GM12892 (cell line): ENCODE data around the gene RNF121.
A peak's percentile ranks its signal among the peaks of the same experiment; 100 is the strongest.

Source experiments
- DNase-seq: peaks from one replicate; pipeline ENCODE4 v3.0.0; 2011; ENCODE audit not compliant: insufficient read length
- FAIRE-seq: peaks from 2 replicates; lab custom pipeline; 2011; peaks lifted over from hg19 to GRCh38; lab: Jason Lieb, UNC
- POLR2A ChIP-seq: IDR thresholded peaks from 2 replicates; pipeline ENCODE4 v1.6.1; 2011; ENCODE audit warnings: low read depth, low read length, control low read depth
- POLR2AphosphoS5 ChIP-seq: IDR thresholded peaks from 2 replicates; pipeline ENCODE4 v1.6.1; 2011; ENCODE audit warnings: low read depth, low read length, control low read depth
- TAF1 ChIP-seq: IDR thresholded peaks from 2 replicates; pipeline ENCODE4 v1.6.1; 2011; ENCODE audit warnings: low read depth, mild to moderate bottlenecking, control low read depth, low read length, borderline replicate concordance

Gene RNF121

DNA sequence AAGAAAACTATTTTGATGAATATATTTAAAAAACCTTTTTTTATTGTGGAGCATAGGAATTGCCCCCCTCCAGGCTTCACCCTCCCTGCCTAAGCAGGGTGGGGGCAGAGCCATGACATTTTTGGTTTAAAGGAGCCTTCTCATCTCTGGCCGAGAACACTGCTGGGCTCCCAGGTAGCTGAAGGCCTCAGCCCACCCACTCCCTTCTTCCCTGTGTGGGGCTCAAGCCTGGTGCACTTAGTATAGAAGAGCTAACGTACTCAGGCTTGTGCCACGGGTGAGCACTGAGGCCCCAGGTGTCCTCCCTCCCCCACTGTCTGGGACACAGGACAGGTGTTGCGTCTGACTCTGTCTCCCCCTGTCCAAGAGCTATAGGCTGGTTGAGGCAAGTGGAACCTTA is 67.7 kb downstream of the RNF121 start:
- TF ChIP-seq POLR2A (no peak), POLR2AphosphoS5 (no peak)

DNA sequence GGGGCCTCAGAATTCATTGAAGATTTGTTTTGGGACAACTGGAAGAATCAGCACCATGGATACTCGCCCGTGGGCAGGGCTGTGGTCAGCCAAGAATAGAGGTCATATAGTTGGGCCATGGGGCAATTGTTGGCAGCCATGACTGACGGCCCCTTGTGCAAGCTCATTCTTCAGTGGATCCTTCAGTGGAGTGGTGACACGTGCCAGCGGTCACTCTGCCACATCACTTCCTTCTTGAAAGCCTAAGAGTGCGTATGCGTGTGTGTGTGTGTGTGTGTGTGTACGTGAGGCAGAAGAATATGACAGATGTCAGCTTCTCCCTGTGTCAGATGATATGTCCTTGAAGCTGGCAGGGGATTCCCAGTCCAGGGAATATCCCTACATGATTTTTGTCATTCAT is 68.1 kb downstream of the RNF121 start:
- TF ChIP-seq POLR2A (no peak), POLR2AphosphoS5 (no peak), TAF1 (no peak)
- no peak for DNase-seq
- no peak for FAIRE-seq

More for the DNA sequence above, 67.7 kb downstream of the RNF121 start:
- FAIRE-seq (no peak), DNase-seq (no peak)

DNA sequence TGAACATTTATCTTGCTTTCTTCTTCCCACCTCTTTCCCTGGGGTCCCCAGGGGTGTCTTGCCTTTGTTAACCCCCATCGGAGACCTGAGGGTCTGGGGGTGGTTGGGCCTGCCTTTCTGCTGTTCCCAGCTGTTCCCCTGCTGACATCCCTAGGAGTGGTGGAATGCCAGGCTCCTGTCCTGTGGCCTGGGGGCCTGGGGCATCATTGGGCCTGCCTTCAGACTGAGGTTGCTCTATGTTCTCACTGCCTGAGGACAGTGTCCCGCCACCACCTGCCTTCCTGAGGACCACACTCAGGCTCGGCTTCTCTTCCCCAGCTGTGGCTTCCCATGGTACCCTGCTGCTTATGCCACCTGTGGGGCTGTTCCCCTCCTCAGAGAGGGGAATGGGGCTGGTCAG is 68.7 kb downstream of the RNF121 start:
- FAIRE-seq: no peak
- no peak for DNase-seq

DNA sequence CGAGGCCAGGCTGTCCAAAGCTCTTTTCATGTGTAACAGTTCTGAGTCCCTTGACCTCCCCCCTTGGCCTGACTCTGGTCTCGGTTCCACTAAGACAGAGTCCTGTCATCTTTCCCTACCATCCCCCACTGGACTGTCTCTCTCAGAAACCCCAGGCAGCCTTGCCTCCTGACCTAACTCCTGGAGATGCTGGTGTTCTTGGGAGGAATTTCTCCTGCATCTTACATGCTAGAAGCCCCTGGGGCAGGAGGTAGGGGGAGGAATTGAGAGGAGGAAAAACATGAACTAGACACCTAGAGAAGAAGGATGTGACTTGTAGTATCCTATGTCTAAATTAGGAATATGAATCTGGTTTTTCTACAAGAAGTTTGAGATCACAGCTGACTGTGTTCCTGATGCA is 69.2 kb downstream of the RNF121 start:
- TF ChIP-seq POLR2AphosphoS5 (no peak), POLR2A (no peak), TAF1 (no peak)
- DNase-seq: no peak
- no peak for FAIRE-seq

More for the DNA sequence above, 68.7 kb downstream of the RNF121 start:
- TF ChIP-seq TAF1 (no peak), POLR2A (no peak)

DNA sequence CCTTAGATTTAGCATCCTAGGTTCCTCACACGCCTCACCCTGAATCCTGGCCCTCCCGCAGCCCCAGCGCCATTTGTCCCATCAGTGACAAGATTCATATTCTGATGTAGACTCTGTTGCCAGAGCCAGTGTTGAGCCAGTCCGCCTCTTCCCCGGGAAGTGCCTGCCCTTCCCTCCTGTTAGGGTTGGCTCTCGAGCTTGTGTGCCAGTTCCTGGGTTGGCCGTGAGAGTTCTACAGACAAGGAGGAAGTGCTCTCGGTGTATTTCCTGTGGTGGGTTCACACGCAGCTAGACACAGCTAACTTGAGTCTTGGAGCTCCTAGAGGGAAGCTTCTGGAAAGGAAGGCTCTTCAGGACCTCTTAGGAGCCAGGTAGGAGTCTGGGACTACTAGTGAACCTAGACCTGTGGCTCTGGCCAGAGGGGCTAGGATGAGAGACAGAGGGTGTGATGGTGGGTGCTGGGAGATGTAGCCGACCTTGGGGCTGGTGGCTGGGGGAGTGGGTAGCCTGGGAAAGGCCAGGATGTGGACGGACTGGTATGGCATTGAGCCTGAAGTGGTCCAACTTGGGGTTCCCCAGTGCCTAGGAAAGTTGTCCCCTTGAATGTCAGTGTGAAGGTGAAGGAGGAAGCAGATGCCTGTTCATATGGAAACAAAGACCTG is 69.9 kb downstream of the RNF121 start, which contains the start of gene IL18BP:
Gene IL18BP (plus strand): TSS at position 261 of the 662 bp plus-strand sequence. CDS start 1,076 bp downstream, outside the sequence.
- no peak for DNase-seq
- TF ChIP-seq POLR2A (0 out of 2 replicates have a peak, but pooled peaks have one; percentile 48), TAF1 (0 out of 2 replicates have a peak, but pooled peaks have one; percentile 12), POLR2AphosphoS5 (no peak)

DNA sequence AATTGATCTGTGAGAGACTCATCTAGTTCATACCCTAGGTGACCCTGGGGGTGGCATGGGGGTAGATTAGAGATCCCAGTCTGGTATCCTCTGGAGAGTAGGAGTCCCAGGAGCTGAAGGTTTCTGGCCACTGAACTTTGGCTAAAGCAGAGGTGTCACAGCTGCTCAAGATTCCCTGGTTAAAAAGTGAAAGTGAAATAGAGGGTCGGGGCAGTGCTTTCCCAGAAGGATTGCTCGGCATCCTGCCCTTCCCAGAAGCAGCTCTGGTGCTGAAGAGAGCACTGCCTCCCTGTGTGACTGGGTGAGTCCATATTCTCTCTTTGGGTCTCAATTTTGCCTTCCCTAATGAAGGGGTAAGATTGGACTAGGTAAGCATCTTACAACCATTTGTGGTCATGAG is 70.5 kb downstream of the RNF121 start:
- TF ChIP-seq POLR2AphosphoS5 (no peak), POLR2A (no peak), TAF1 (no peak)
- no peak for FAIRE-seq
- no peak for DNase-seq

More for the DNA sequence above, 69.9 kb downstream of the RNF121 start, which contains the start of gene IL18BP:
- peak; percentile 61 for FAIRE-seq

DNA sequence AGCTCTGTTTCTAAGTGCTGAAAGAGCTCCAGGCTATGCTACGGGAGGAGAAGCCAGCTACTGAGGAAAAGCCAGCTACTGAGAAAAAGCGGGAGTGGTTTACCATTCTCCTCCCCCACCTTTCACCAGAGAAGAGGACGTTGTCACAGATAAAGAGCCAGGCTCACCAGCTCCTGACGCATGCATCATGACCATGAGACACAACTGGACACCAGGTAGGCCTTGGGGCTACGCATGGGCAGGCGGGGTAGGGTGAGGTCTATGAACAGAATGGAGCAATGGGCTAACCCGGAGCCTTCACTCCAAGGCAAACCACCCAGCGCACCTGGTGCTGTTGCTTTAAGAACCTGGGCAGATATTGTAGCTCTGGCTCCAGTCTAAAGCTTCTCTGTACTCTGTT is 71.0 kb downstream of the RNF121 start:
- TF ChIP-seq TAF1 (no peak), POLR2A (no peak), POLR2AphosphoS5 (no peak)
- FAIRE-seq (no peak), DNase-seq (no peak)

DNA sequence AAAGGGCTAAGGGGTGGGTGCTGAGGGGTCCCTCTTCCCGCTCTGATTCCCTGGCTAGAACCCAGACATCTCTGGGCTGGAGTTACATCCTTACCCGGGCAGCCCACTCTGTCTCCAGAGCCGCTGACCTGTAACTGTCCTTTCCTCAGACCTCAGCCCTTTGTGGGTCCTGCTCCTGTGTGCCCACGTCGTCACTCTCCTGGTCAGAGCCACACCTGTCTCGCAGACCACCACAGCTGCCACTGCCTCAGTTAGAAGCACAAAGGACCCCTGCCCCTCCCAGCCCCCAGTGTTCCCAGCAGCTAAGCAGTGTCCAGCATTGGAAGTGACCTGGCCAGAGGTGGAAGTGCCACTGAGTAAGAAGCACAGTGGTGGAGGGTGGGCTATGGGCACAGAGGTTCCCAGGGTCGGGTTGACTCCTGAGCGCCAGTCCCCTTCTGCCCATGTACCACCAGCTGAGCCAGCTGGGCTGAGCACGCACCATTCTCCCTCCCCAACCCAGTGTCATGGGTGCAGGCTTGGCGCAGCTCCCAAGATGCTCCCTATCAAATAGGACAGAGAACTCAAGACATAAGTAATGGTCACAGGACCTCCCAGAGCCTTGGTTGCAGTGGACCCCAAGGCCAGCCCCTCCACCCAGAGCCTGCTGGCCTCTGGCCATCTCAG is 71.5 kb downstream of the RNF121 start:
- TF ChIP-seq POLR2AphosphoS5 (no peak), POLR2A (0 out of 2 replicates have a peak, but pooled peaks have one; percentile 12)
- no peak for DNase-seq
- FAIRE-seq: no peak

DNA sequence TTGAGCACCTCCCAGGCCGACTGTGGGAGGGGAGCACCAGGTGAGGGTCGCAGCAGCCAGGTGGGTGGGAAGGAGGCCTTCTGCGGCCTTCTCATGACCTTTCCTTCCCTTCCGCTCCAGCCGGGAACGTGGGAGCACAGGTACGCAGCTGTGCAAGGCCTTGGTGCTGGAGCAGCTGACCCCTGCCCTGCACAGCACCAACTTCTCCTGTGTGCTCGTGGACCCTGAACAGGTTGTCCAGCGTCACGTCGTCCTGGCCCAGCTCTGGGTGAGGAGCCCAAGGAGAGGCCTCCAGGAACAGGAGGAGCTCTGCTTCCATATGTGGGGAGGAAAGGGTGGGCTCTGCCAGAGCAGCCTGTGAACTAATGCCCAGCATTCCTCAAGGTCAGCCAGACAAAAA is 72.4 kb downstream of the RNF121 start:
- no peak for FAIRE-seq
- TF ChIP-seq POLR2A (no peak), TAF1 (no peak), POLR2AphosphoS5 (no peak)
- no peak for DNase-seq

DNA sequence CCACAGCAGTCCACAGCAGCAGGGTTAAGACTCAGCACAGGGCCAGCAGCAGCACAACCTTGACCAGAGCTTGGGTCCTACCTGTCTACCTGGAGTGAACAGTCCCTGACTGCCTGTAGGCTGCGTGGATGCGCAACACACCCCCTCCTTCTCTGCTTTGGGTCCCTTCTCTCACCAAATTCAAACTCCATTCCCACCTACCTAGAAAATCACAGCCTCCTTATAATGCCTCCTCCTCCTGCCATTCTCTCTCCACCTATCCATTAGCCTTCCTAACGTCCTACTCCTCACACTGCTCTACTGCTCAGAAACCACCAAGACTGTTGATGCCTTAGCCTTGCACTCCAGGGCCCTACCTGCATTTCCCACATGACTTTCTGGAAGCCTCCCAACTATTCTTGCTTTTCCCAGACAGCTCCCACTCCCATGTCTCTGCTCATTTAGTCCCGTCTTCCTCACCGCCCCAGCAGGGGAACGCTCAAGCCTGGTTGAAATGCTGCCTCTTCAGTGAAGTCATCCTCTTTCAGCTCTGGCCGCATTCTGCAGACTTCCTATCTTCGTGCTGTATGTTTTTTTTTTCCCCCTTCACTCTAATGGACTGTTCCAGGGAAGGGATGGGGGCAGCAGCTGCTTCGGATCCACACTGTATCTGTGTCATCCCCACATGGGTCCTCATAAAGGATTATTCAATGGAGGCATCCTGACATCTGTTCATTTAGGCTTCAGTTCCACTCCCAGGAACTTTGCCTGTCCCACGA is 73.2 kb downstream of the RNF121 start:
- no peak for FAIRE-seq
- DNase-seq: no peak
- peak; percentile 65 for TF ChIP-seq POLR2AphosphoS5
- no peak for TF ChIP-seq POLR2A

DNA sequence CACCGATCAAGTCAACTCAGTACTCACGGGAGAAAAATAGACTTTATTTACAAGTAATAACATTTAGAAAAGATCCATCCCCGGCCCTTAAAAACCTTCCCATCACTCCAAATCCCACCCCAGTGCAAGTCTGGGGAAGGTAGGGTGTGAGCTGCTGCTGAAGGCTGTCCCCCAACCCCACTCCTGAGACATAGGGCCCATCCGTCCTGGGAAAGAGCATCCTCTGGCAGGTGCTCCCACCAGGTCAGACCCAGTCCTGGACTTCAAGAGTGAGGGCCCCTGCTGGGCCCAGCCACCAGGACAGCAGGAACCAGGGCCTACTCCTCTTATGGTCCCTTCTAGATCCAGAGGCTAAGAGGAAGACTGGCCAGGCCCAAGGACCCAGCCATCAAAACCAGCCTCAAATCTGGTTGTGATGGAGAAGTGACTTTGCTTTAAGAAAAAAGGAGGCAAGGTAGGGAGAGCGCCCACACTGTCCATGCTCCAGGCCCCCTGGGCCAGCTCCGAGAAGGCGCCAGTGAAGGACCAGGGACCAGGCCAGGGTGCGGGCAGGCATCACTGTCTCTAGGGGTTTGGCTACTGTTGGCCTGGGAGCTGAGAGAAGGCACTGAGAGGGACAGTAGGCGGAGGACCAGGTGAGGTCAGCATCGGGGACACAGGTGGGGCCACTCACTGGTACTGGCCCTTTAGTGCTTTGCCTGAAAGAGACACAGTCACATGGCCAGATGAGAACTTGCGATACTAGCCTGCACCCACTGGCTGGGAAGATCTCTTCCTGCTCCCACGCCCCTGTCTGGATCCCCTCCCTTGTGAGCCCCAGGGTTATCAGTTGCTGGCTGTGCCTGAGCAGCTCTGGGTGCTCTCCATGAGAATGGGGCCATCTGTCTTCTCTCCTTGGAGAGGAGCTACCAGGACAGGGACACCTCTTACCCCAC is 74.3 kb downstream of the RNF121 start:
- no peak for FAIRE-seq
- TF ChIP-seq TAF1 (no peak), POLR2AphosphoS5 (peak; percentile 66), POLR2A (no peak; the same call in 1 of the 2 replicates)
- DNase-seq: no peak
